Measurements from ENCODE around the gene FLNA. TPM values are rescaled to one million over a fixed set of nuclear protein-coding genes. Genes with fewer than 3 reads are reported as not detected.

The FLNA gene
- polyA plus RNA-seq, 1 donor from 2014 or later, result 84.9 TPM

- TF ChIP-seq REST (IDR thresholded peaks at IDR 0.05; ENCODE audit: borderline replicate concordance), result no peak
Observed at GRCh38 chrX:154380787-154381186, 6.4 kb upstream of the FLNA start (continued).

GRCh38 chrX:154380153-154380552, 5.7 kb upstream of the FLNA start:
- Histone ChIP-seq H3F3A (ENCODE audit: insufficient read depth, low read length, poor library complexity, severe bottlenecking) (no peaks in the 10 kb centered on the region), H3K27me3 (ENCODE audit: insufficient read depth, low read depth, low read length) (no peaks in the 10 kb centered on the region), H3K4me2 (ENCODE audit: low read length) (peak overlapping the region; percentile 65), H3K9me2 (ENCODE audit: insufficient read depth, low read length) (no peaks in the 10 kb centered on the region), H3K27ac (ENCODE audit: low read length) (peak overlapping the region; percentile 89), H3K36me3 (ENCODE audit: insufficient read depth, low read length) (no peaks in the 10 kb centered on the region), H4K20me1 (ENCODE audit: insufficient read depth) (no peaks in the 10 kb centered on the region), H3K4me3 (ENCODE audit: low read length) (peak overlapping the region; percentile 78), H3K9me3 (ENCODE audit: low read length) (no peaks in the 10 kb centered on the region), H3K79me2 (replicated peaks; ENCODE audit: insufficient read depth, low read length) (peaks cover 9% of the 10 kb centered on the region), H2AFZ (ENCODE audit: low read depth, low read length) (no peak overlapping the region), H3K9ac (ENCODE audit: low read length) (peak overlapping the region; percentile 92)
- no peak for TF ChIP-seq EZH2 (IDR thresholded peaks at IDR 0.05; ENCODE audit: borderline replicate concordance, insufficient read depth, low read length, poor library complexity, severe bottlenecking)
- no peak for TF ChIP-seq SMC3 (conservative IDR thresholded peaks at IDR 0.05; ENCODE audit: poor library complexity)
- TF ChIP-seq REST (IDR thresholded peaks at IDR 0.05; ENCODE audit: borderline replicate concordance), result no peak
- TF ChIP-seq POLR2AphosphoS5 (IDR thresholded peaks at IDR 0.05), result no peak
- TF ChIP-seq TAF1 (IDR thresholded peaks at IDR 0.05; ENCODE audit: low read depth), result no peak
- no peak for TF ChIP-seq MXI1 (conservative IDR thresholded peaks at IDR 0.05; ENCODE audit: poor library complexity, severe bottlenecking)
- no peak for TF ChIP-seq EP300 (conservative IDR thresholded peaks at IDR 0.05; ENCODE audit: poor library complexity, severe bottlenecking)
- TF ChIP-seq CTCF (IDR thresholded peaks at IDR 0.05; ENCODE audit: poor library complexity, severe bottlenecking), result no peak
- no peak for TF ChIP-seq RAD21 (conservative IDR thresholded peaks at IDR 0.05)

Data from neural cell (in vitro differentiated cells).